Prostate gland (tissue), 2 donors: Measurements from ENCODE around the gene ARHGEF19.

Experiments
- POLR2A ChIP-seq: fragments of 450-650 bp; IDR thresholded peaks from one replicate; pipeline ENCODE4 v1.6.1; 2016; ENCODE audit warnings: antibody characterized with exemption, mild to moderate bottlenecking
- TF ChIP-seq, protein P1 (sequence below), 4 experiments: fragments of 200-600 bp in 2 of 4; fragments of 450-650 bp in 2 of 4; sonication (generic) in 2 of 4; IDR thresholded peaks; 1 replicate in 3 of 4; 2 replicates in 1 of 4; pipeline ENCODE4 v1.5.1; 2016 to 2019; ENCODE audit warnings: antibody characterized with exemption in 4 of 4, mild to moderate bottlenecking in 2 of 4, moderate library complexity in 2 of 4

DNA sequence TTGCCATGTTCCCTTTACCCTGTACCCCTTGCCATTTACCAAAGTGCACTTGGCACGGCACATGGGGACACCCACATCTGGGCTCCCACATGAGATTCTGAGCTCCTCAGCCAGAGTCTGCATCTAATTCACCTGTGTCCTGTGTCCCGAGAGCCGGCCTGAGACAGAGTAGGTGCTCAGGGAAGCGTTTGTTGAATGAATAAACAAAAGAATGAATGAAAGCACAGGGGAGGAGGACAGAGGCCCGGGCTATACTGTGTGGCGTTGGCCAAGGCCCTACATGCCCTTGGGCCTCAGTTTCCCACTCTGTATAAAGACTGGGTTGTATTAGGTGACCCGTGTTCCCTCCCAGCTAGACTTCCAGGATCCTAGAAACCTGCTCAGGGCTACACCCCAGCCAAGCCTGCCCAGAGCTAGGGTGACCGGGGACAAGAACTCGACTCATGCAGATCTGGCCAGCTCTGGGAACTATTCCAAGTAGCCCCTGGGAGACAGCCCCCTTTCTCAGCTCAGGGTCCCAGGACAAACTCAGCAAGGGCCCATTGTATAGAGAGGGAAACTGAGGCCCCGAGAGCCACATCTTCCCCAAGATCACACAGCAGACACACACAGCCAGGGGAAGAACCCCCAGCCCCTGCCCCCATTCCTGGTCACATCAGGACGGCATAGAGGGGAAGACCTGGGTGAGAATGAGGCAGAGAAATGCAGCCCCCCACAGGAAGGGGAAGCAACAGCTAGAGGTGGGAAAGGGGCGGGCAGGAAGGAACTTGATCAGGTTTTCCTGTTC, 62.6 kb downstream of the ARHGEF19 start:
- no peak for TF ChIP-seq POLR2A
- TF ChIP-seq, protein P1, sequence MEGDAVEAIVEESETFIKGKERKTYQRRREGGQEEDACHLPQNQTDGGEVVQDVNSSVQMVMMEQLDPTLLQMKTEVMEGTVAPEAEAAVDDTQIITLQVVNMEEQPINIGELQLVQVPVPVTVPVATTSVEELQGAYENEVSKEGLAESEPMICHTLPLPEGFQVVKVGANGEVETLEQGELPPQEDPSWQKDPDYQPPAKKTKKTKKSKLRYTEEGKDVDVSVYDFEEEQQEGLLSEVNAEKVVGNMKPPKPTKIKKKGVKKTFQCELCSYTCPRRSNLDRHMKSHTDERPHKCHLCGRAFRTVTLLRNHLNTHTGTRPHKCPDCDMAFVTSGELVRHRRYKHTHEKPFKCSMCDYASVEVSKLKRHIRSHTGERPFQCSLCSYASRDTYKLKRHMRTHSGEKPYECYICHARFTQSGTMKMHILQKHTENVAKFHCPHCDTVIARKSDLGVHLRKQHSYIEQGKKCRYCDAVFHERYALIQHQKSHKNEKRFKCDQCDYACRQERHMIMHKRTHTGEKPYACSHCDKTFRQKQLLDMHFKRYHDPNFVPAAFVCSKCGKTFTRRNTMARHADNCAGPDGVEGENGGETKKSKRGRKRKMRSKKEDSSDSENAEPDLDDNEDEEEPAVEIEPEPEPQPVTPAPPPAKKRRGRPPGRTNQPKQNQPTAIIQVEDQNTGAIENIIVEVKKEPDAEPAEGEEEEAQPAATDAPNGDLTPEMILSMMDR (IDR thresholded peaks at IDR 0.05) = no peak
